LNCAP (cell line): ENCODE data around the gene PHOSPHO2.

ENCODE experiments used
- TF ChIP-seq, protein P1 (sequence below): fragments of 450-650 bp; IDR thresholded peaks from 2 replicates; pipeline ENCODE4 v1.5.1; 2017; ENCODE audit warnings: mild to moderate bottlenecking

The PHOSPHO2 gene

DNA sequence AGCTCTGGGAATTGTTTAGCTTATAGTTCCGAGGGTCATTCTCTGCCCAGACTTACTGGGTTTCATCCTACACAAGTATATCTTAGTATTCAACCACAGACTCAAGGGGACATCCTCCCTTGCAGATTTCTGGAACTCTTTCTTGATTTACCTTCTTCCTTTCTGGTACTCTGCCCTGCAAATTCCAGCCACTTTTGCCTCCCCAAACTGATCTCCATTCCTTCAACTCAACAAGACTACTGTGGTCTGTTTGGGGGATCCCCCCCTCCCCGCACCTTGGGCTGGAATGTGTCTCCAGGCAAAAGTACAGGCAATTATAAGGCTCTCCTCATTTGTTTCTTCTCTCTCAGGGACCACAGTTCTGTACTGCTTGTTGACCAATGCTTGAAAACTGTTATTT, 13.4 kb downstream of the PHOSPHO2 start:
- TF ChIP-seq, protein P1, sequence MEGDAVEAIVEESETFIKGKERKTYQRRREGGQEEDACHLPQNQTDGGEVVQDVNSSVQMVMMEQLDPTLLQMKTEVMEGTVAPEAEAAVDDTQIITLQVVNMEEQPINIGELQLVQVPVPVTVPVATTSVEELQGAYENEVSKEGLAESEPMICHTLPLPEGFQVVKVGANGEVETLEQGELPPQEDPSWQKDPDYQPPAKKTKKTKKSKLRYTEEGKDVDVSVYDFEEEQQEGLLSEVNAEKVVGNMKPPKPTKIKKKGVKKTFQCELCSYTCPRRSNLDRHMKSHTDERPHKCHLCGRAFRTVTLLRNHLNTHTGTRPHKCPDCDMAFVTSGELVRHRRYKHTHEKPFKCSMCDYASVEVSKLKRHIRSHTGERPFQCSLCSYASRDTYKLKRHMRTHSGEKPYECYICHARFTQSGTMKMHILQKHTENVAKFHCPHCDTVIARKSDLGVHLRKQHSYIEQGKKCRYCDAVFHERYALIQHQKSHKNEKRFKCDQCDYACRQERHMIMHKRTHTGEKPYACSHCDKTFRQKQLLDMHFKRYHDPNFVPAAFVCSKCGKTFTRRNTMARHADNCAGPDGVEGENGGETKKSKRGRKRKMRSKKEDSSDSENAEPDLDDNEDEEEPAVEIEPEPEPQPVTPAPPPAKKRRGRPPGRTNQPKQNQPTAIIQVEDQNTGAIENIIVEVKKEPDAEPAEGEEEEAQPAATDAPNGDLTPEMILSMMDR, result no peak

DNA sequence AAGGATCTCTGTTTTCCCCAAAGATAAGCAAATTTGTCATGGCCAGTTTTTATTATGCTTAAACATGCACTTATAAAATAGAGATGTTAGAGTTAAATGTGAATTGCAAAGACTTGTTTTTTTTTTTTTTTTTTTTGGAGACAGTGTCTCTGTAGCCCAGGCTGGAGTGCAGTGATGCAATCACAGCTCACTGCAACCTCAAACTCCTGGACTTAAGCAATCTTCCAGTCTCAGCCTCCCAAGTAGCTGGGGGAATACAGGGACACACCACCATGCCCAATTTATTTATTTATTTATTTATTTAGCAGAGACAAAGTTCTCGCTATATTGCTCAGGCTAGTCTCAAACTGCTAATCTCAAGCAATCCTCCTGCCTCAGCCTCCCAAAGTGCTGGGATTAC, 15.1 kb downstream of the PHOSPHO2 start:
- TF ChIP-seq, protein P1, result no peak

DNA sequence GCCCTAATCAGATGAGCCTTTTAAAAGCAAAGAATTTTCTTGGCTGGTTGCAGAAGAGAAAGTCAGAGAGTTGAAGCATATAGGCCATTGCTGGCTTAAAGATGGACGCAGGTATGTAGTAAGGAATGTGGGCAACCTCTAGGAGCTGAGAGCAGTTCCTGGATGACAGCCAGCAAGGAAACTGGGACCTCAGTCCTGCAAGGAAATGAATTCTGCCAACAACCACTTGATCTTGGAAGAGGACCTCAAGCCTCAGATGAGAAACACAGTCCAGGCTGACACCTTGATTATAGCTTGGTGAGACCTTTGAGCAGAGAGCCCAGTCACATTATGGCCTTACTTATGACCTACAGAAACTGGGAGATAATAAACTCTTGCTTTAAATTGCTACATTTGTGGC, 15.7 kb downstream of the PHOSPHO2 start:
- TF ChIP-seq, protein P1, result no peak

- TF ChIP-seq, protein P1, result no peak
Observed at GRCh38 chr2:169711751-169712509, 17.7 kb downstream of the PHOSPHO2 start.

GRCh38 chr2:169712791-169713227, 18.5 kb downstream of the PHOSPHO2 start:
- TF ChIP-seq, protein P1, result no peak

- TF ChIP-seq, protein P1, result no peak
Observed at GRCh38 chr2:169713331-169713730, 19.1 kb downstream of the PHOSPHO2 start.

DNA sequence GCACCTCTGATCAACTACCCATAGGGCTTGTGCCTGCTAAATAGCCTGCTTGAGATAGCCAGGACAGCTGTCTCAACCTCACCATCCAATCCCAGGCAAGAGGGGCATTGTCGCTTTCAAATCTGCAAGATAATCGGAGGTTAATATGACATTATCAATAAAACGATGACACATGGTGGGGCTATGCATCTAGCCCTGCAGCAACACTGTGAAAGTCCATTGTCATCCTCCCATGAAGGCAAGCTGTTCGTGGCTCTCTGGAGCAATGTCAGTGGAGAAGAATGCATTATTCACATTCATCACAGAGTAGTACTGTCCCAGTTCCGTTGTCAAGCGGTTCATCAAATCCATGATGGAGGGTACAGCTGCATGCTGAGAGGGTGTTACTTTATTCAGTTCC, 20.4 kb downstream of the PHOSPHO2 start:
- TF ChIP-seq, protein P1, result no peak
